Natural killer cell (primary cell): ENCODE measurements around the gene GARIN5A. TPM values are rescaled to one million over a fixed set of nuclear protein-coding genes. Genes with fewer than 3 reads are reported as not detected.
A peak's percentile ranks its signal among the peaks of the same experiment; 100 is the strongest.

ENCODE experiments used
- ATAC-seq, 3 donors: fragments of 150-1000 bp in 2 of 3; fragments of 200-7000 bp in 1 of 3; cut with Tn5 transposase; 1 replicate in 1 of 3; 2 replicates in 2 of 3; pipeline ENCODE4 v1.10.0; 2021; ENCODE audit warnings: mild to moderate bottlenecking in 2 of 3, moderate library complexity in 2 of 3
- DNase-seq, 2 donors: peaks; one replicate each; pipeline versions ENCODE4 v3.0.0 to v3.0.0-alpha.2; 2013 to 2021; ENCODE audit warnings: mixed read lengths in 1 of 2
- H3K27ac ChIP-seq: one replicate; pipeline ENCODE4 v1.5.1; 2013; ENCODE audit warnings: mild to moderate bottlenecking, low read length
- H3K27me3 ChIP-seq: one replicate; pipeline ENCODE4 v1.6.1; 2013; ENCODE audit warnings: low read length; ENCODE audit not compliant: control insufficient read depth, insufficient read depth
- H3K36me3 ChIP-seq: one replicate; pipeline ENCODE4 v1.6.1; 2013; ENCODE audit warnings: low read length; ENCODE audit not compliant: control insufficient read depth, insufficient read depth
- H3K4me1 ChIP-seq: one replicate; pipeline ENCODE4 v1.6.1; 2013; ENCODE audit warnings: low read length; ENCODE audit not compliant: control insufficient read depth, insufficient read depth
- H3K4me3 ChIP-seq: one replicate; pipeline ENCODE4 v1.5.1; 2013; ENCODE audit warnings: low read length
- H3K9me3 ChIP-seq: one replicate; pipeline ENCODE4 v1.6.1; 2013; ENCODE audit warnings: low read length; ENCODE audit not compliant: control insufficient read depth, insufficient read depth
- H3K27ac Mint-ChIP-seq, 2 donors: one replicate each; pipeline ENCODE4 v1.8.0; 2022; ENCODE audit warnings: mild to moderate bottlenecking in 2 of 2, mixed read lengths in 2 of 2, moderate library complexity in 1 of 2
- H3K27me3 Mint-ChIP-seq, 2 donors: one replicate each; pipeline ENCODE4 v1.8.0; 2022; ENCODE audit warnings: low read depth in 2 of 2, mixed read lengths in 2 of 2
- H3K36me3 Mint-ChIP-seq: one replicate; pipeline ENCODE4 v1.8.0; 2022; ENCODE audit warnings: mixed read lengths
- H3K4me1 Mint-ChIP-seq, 2 donors: one replicate each; pipeline ENCODE4 v1.8.0; 2022; ENCODE audit warnings: mixed read lengths in 2 of 2
- H3K4me3 Mint-ChIP-seq: one replicate; pipeline ENCODE4 v1.8.0; 2022; ENCODE audit warnings: mild to moderate bottlenecking, moderate library complexity, mixed read lengths
- H3K9me3 Mint-ChIP-seq, 2 donors: one replicate each; pipeline ENCODE4 v1.8.0; 2022; ENCODE audit warnings: mixed read lengths in 2 of 2
- CTCF ChIP-seq: fragments of 200-600 bp; IDR thresholded peaks from one replicate; pipeline ENCODE4 v1.8.0; 2022; ENCODE audit warnings: antibody characterized with exemption
- WGBS: methylation state at CpG from one replicate; pipeline ENCODE4 v1.1.7; 2013; ENCODE audit warnings: missing lambda C conversion rate; ENCODE audit not compliant: insufficient coverage; 5-methylcytosine and 5-hydroxymethylcytosine counted together
- intact Hi-C: fragments of 100-400 bp; cut with micrococcal nuclease; formaldehyde crosslinking; loops from one replicate; pipeline ENCODE4 v1.14.2; 2022
- total RNA-seq, 4 donors: library from RNA; stranded (reverse); fragments of 120-200 nt in 1 of 4; gene quantifications; one replicate each; pipeline versions ENCODE4 v1.2.3 to v1.2.4, GENCODE V29; 2013 to 2022

The GARIN5A gene
- total RNA-seq, 3 donors from 2014 or later (not counting 1 experiment from before 2014, with no cell fraction given): 0.59 TPM; not detected in 2

- no peak overlapping the region for H3K4me3 Mint-ChIP-seq
- WGBS: 91% methylated on average over 4 of the region's 5 CpGs
Measured at GRCh38 chr19:50437862-50438449, 38.7 kb downstream of the GARIN5A start.

GRCh38 chr19:50435627-50436026, 41.0 kb downstream of the GARIN5A start:
- Histone ChIP-seq H3K36me3 (no peaks in the 10 kb centered on the region), H3K4me3 (no peak overlapping the region), H3K27ac (no peak overlapping the region), H3K27me3 (peaks cover 8% of the 10 kb centered on the region), H3K4me1 (peaks cover 28% of the 10 kb centered on the region), H3K9me3 (no peaks in the 10 kb centered on the region)
- Mint-ChIP-seq H3K36me3 (no peaks in the 10 kb centered on the region), H3K4me3 (no peak overlapping the region), H3K27me3 (peaks cover 13 to 24% of the 10 kb centered on the region in 2 donors), H3K4me1 (peaks cover 9 to 20% of the 10 kb centered on the region in 2 donors), H3K9me3 (no peaks in the 10 kb centered on the region), H3K27ac (no peak overlapping the region)
- intact Hi-C loops: no loop called here
- no peak for DNase-seq
- WGBS: 93% methylated on average over 12 of the region's 12 CpGs
- no peak for TF ChIP-seq CTCF
- no peak for ATAC-seq

More at GRCh38 chr19:50437862-50438449, 38.7 kb downstream of the GARIN5A start:
- no peak for TF ChIP-seq CTCF
- Histone ChIP-seq H3K4me1 (peaks cover 8% of the 10 kb centered on the region), H3K9me3 (no peaks in the 10 kb centered on the region), H3K27ac (no peak overlapping the region), H3K4me3 (no peak overlapping the region), H3K27me3 (peaks cover under 1% of the 10 kb centered on the region), H3K36me3 (no peaks in the 10 kb centered on the region)
- Mint-ChIP-seq H3K36me3 (no peaks in the 10 kb centered on the region), H3K27me3 (peaks cover 12 to 13% of the 10 kb centered on the region in 2 donors), H3K27ac (no peak overlapping the region), H3K4me1 (peaks cover 0 to under 1% of the 10 kb centered on the region in 2 donors), H3K9me3 (no peaks in the 10 kb centered on the region)
- DNase-seq (no peak), ATAC-seq (no peak)
- intact Hi-C loops: no loop called here

- intact Hi-C loops: no loop called here
- peaks cover 32% of the 10 kb centered on the region for H3K4me1 ChIP-seq
- no peak for ATAC-seq
- H3K9me3 ChIP-seq: no peaks in the 10 kb centered on the region
- Mint-ChIP-seq H3K36me3 (no peaks in the 10 kb centered on the region), H3K27ac (no peak overlapping the region), H3K4me3 (no peak overlapping the region), H3K4me1 (peaks cover 9 to 22% of the 10 kb centered on the region in 2 donors), H3K9me3 (no peaks in the 10 kb centered on the region), H3K27me3 (peaks cover 13 to 25% of the 10 kb centered on the region in 2 donors)
- WGBS: 90% methylated on average over 17 of the region's 17 CpGs
- no peaks in the 10 kb centered on the region for H3K36me3 ChIP-seq
- H3K4me3 ChIP-seq: no peak overlapping the region
- H3K27me3 ChIP-seq: peaks cover 8% of the 10 kb centered on the region
- TF ChIP-seq CTCF: no peak
- DNase-seq: no peak
- H3K27ac ChIP-seq: no peak overlapping the region
Measured at GRCh38 chr19:50435221-50435620, 41.4 kb downstream of the GARIN5A start.

- peaks cover 8% of the 10 kb centered on the region for H3K27me3 ChIP-seq
- DNase-seq (no peak), ATAC-seq (no peak)
- no peaks in the 10 kb centered on the region for H3K9me3 ChIP-seq
- no peaks in the 10 kb centered on the region for H3K9me3 Mint-ChIP-seq
- H3K27ac ChIP-seq: no peak overlapping the region
- H3K36me3 Mint-ChIP-seq: no peaks in the 10 kb centered on the region
- no peak for TF ChIP-seq CTCF
- peaks cover 13 to 20% of the 10 kb centered on the region in 2 donors for H3K27me3 Mint-ChIP-seq
- no peaks in the 10 kb centered on the region for H3K36me3 ChIP-seq
- H3K4me3 ChIP-seq: no peak overlapping the region
- intact Hi-C loops: no loop called here
- peak overlapping the region; percentile 47 for H3K4me3 Mint-ChIP-seq
- H3K4me1 Mint-ChIP-seq: peaks cover 9 to 22% of the 10 kb centered on the region in 2 donors
- WGBS: 55% methylated on average over 12 of the region's 12 CpGs
- no peak overlapping the region for H3K27ac Mint-ChIP-seq
- peaks cover 32% of the 10 kb centered on the region for H3K4me1 ChIP-seq
Measured at GRCh38 chr19:50434525-50434924, 42.1 kb downstream of the GARIN5A start.
